Measurements from ENCODE around the gene MAGEA9B. TPM values are rescaled to one million over a fixed set of nuclear protein-coding genes. Genes with fewer than 3 reads are reported as not detected.
"Not testable (repeated sequence)": the region's sequence is repeated elsewhere in the genome, so short reads cannot be mapped to it uniquely, and the experiment has no call there.

Gene MAGEA9B
- total and polyA plus RNA-seq, 2 of the 4 experiments (the other 2 are of a cell fraction) = not detected

GRCh38 chrX:149546962-149547361 is 40.3 kb downstream of the MAGEA9B start:
- H2BK15ac ChIP-seq (ENCODE audit: low read depth, low read length); H3K27me3 ChIP-seq (ENCODE audit: control insufficient read depth, insufficient read depth, low read length); H3K9me3 ChIP-seq (ENCODE audit: control insufficient read depth, insufficient read depth, low read length); BruUV-seq (replicated peaks); H3K4ac ChIP-seq (ENCODE audit: low read depth, low read length); H4K8ac ChIP-seq (ENCODE audit: low read depth in 2 of 2, low read length in 2 of 2); H3K4me2 ChIP-seq (ENCODE audit: low read depth, low read length); H4K91ac ChIP-seq (ENCODE audit: insufficient read depth, low read depth, low read length); H3K79me1 ChIP-seq (ENCODE audit: low read depth in 1 of 2, low read length in 2 of 2); H3K9me1 ChIP-seq (ENCODE audit: insufficient read depth, low read length); H3K36me3 ChIP-seq (ENCODE audit: control insufficient read depth, insufficient read depth, low read length); H2BK20ac ChIP-seq (ENCODE audit: low read depth, low read length); dilution Hi-C loops (cut with HindIII; ENCODE audit: low sequenced_read_pairs, unreplicated experiment); H2BK120ac ChIP-seq (ENCODE audit: low read depth, low read length); H3K27ac ChIP-seq (ENCODE audit: insufficient read depth, low read length); DNase-seq; H3K23ac ChIP-seq (ENCODE audit: low read depth, low read length); H3K4me1 ChIP-seq (ENCODE audit: control insufficient read depth, insufficient read depth, low read length); H3K14ac ChIP-seq (replicated peaks; ENCODE audit: low read depth, low read length); H3K4me3 ChIP-seq (ENCODE audit: insufficient read depth, low read depth, low read length); H3K9ac ChIP-seq (ENCODE audit: low read depth, low read length); H4K20me1 ChIP-seq (ENCODE audit: insufficient read depth, low read length); H3K56ac ChIP-seq (ENCODE audit: extremely low read depth, insufficient read depth, low read length); intact Hi-C loops (cut with micrococcal nuclease); in situ Hi-C loops (cut with MboI; ENCODE audit: low sequenced_read_pairs); H4K5ac ChIP-seq (ENCODE audit: low read depth, low read length); H2AFZ ChIP-seq (replicated peaks; ENCODE audit: low read length, poor library complexity); H2BK5ac ChIP-seq (ENCODE audit: low read depth, low read length, poor library complexity, severe bottlenecking); H3K18ac ChIP-seq (ENCODE audit: low read depth, low read length); POLR2A ChIA-PET (ENCODE audit: unreplicated experiment); ATAC-seq (ENCODE audit: low read depth); H2AK5ac ChIP-seq (ENCODE audit: low read depth, low read length); H2AK9ac ChIP-seq (replicated peaks; ENCODE audit: low read depth, low read length, poor library complexity); CTCF ChIA-PET: not testable (repeated sequence)
- WGBS, 2 experiments (ENCODE audit: extremely low coverage in 2 of 2, insufficient read length in 1 of 2) = no CpG with 5 or more reads among the region's 1 CpG
